ENCODE results near the gene ZNF226.
"Not testable (repeated sequence)": the region's sequence is repeated elsewhere in the genome, so short reads cannot be mapped to it uniquely, and the experiment has no call there.

GRCh38 chr19:44203877-44204276 lies 39.0 kb downstream of the ZNF226 start:
- TF ChIP-seq, protein P1, sequence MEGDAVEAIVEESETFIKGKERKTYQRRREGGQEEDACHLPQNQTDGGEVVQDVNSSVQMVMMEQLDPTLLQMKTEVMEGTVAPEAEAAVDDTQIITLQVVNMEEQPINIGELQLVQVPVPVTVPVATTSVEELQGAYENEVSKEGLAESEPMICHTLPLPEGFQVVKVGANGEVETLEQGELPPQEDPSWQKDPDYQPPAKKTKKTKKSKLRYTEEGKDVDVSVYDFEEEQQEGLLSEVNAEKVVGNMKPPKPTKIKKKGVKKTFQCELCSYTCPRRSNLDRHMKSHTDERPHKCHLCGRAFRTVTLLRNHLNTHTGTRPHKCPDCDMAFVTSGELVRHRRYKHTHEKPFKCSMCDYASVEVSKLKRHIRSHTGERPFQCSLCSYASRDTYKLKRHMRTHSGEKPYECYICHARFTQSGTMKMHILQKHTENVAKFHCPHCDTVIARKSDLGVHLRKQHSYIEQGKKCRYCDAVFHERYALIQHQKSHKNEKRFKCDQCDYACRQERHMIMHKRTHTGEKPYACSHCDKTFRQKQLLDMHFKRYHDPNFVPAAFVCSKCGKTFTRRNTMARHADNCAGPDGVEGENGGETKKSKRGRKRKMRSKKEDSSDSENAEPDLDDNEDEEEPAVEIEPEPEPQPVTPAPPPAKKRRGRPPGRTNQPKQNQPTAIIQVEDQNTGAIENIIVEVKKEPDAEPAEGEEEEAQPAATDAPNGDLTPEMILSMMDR (IDR thresholded peaks at IDR 0.05; ENCODE audit: insufficient read depth, low read length, poor library complexity, severe bottlenecking): not testable (repeated sequence)
- not testable (repeated sequence) for TF ChIP-seq EZH2phosphoT487 (conservative IDR thresholded peaks at IDR 0.05; ENCODE audit: low read length)

All from SU-DHL-6 (cell line).